Activated CD8-positive, alpha-beta memory T cell treated with anti-CD3 and anti-CD28 coated beads for 36 hours (primary cell): ENCODE data around the gene SOBP. TPM values are rescaled to one million over a fixed set of nuclear protein-coding genes. Genes with fewer than 3 reads are reported as not detected.

Experiments
- CTCF ChIA-PET: fragments of 350-600 bp; sonication (Branson Sonifier 250); formaldehyde crosslinking; loops from one replicate; lab custom pipeline; 2021; ENCODE audit warnings: antibody characterized with exemption; lab: Charles Lee
- POLR2A ChIA-PET: fragments of 350-600 bp; sonication (Branson Sonifier 250); formaldehyde crosslinking; loops from one replicate; lab custom pipeline; 2021; ENCODE audit warnings: antibody characterized with exemption; lab: Charles Lee
- total RNA-seq, 2 experiments: library from RNA; stranded (reverse); gene quantifications; one replicate each; pipeline ENCODE4 v1.2.3, GENCODE V29; 2021

Gene SOBP
- total RNA-seq, 2 experiments from 2014 or later = 1.0 to 1.6 TPM

- POLR2A ChIA-PET = no interaction called here
- CTCF ChIA-PET = interaction anchor here (1.3 kb wide), 1 partner anchor 16 kb away, joined by 4 read pairs; no protein-coding TSS in a partner anchor
These were observed 192.8 kb downstream of the SOBP start for GRCh38 chr6:107682721-107683120.

GRCh38 chr6:107683183-107683582, 193.3 kb downstream of the SOBP start:
- CTCF ChIA-PET = interaction anchor here (1.3 kb wide), 1 partner anchor 16 kb away, joined by 4 read pairs; no protein-coding TSS in a partner anchor
- POLR2A ChIA-PET = no interaction called here

GRCh38 chr6:107684996-107685395, 195.1 kb downstream of the SOBP start:
- CTCF ChIA-PET = no interaction called here
- POLR2A ChIA-PET = no interaction called here

GRCh38 chr6:107689190-107689589, 199.3 kb downstream of the SOBP start:
- ChIA-PET POLR2A (no interaction called here), CTCF (no interaction called here)

GRCh38 chr6:107689951-107690642, 200.2 kb downstream of the SOBP start:
- CTCF ChIA-PET = interaction anchor here (0.5 to 1.9 kb wide), 4 partner anchors 11 to 358 kb away, joined by 3 to 5 read pairs (median 3); no protein-coding TSS in a partner anchor
- POLR2A ChIA-PET = no interaction called here

GRCh38 chr6:107690643-107691061, 200.7 kb downstream of the SOBP start:
- ChIA-PET CTCF (interaction anchor here (0.5 to 1.9 kb wide), 3 partner anchors 11 to 358 kb away, joined by 3 to 5 read pairs (median 3); no protein-coding TSS in a partner anchor), POLR2A (no interaction called here)

- CTCF ChIA-PET = interaction anchor here (1.9 to 3.3 kb wide), 2 partner anchors 12 kb away, joined by 5 to 13 read pairs; no protein-coding TSS in a partner anchor
- POLR2A ChIA-PET = no interaction called here
These were observed 201.3 kb downstream of the SOBP start for GRCh38 chr6:107691062-107691751.

GRCh38 chr6:107692351-107692750, 202.4 kb downstream of the SOBP start:
- ChIA-PET POLR2A (no interaction called here), CTCF (interaction anchor here (1.6 to 3.3 kb wide), 2 partner anchors 11 to 17 kb away, joined by 6 to 13 read pairs; no protein-coding TSS in a partner anchor)

- ChIA-PET CTCF (no interaction called here), POLR2A (no interaction called here)
These were observed 205.3 kb downstream of the SOBP start for GRCh38 chr6:107695061-107695720.

- POLR2A ChIA-PET = no interaction called here
- CTCF ChIA-PET = interaction anchor here (1.6 kb wide), 1 partner anchor 25 kb away, joined by 3 read pairs; no protein-coding TSS in a partner anchor
These were observed 207.8 kb downstream of the SOBP start for GRCh38 chr6:107697682-107698081.

- POLR2A ChIA-PET = no interaction called here
These were observed 208.2 kb downstream of the SOBP start for GRCh38 chr6:107698146-107698545.

GRCh38 chr6:107699254-107699653, 209.3 kb downstream of the SOBP start:
- POLR2A ChIA-PET = no interaction called here
- CTCF ChIA-PET = interaction anchor here (0.6 to 1.6 kb wide), 4 partner anchors 17 to 164 kb away, joined by 3 to 4 read pairs (median 3); no protein-coding TSS in a partner anchor

More at GRCh38 chr6:107698146-107698545, 208.2 kb downstream of the SOBP start:
- CTCF ChIA-PET = interaction anchor here (1.1 to 1.6 kb wide), 2 partner anchors 22 to 25 kb away, joined by 3 read pairs; no protein-coding TSS in a partner anchor

GRCh38 chr6:107699697-107700325, 209.9 kb downstream of the SOBP start:
- ChIA-PET POLR2A (no interaction called here), CTCF (interaction anchor here (0.7 to 1.2 kb wide), 2 partner anchors 14 to 17 kb away, joined by 4 read pairs; no protein-coding TSS in a partner anchor)

GRCh38 chr6:107703606-107704005, 213.7 kb downstream of the SOBP start:
- ChIA-PET POLR2A (no interaction called here), CTCF (interaction anchor here (0.6 to 2.9 kb wide), 11 partner anchors 9 to 1410 kb away, joined by 3 to 13 read pairs (median 3); no protein-coding TSS in a partner anchor)

GRCh38 chr6:107704347-107705013, 214.6 kb downstream of the SOBP start:
- CTCF ChIA-PET = interaction anchor here (0.6 to 2.9 kb wide), 10 partner anchors 9 to 272 kb away, joined by 3 to 13 read pairs (median 4); no protein-coding TSS in a partner anchor

GRCh38 chr6:107706516-107707115, 216.7 kb downstream of the SOBP start:
- ChIA-PET CTCF (interaction anchor here (1.5 kb wide), 1 partner anchor 142 kb away, joined by 6 read pairs; no protein-coding TSS in a partner anchor), POLR2A (no interaction called here)

More at GRCh38 chr6:107704347-107705013, 214.6 kb downstream of the SOBP start:
- POLR2A ChIA-PET = no interaction called here
